GM12801 (cell line): ENCODE results near the gene ROPN1B.

Experiments used
- TF ChIP-seq, protein P1 (sequence below): IDR thresholded peaks from one replicate; pipeline ENCODE4 v1.5.1; 2011; ENCODE audit warnings: control low read depth; ENCODE audit not compliant: insufficient read length; ENCODE audit errors: extremely low read depth

The ROPN1B gene

DNA sequence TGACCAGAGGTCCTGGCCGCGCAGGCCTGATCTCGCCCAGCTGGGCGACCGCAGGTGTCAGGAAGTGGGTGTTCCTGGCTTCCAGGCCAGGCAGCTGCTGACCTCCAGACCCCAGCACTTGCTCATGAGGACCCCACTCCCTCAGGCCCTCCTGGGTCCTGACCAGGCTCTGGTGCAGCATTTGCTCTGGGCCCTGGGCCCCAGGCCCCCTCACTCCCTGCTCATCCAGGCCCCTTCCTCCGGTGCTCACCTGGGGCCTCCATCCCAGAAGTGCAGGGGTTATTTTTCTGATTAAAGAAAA is 7.7 kb upstream of the ROPN1B start:
- TF ChIP-seq, protein P1, sequence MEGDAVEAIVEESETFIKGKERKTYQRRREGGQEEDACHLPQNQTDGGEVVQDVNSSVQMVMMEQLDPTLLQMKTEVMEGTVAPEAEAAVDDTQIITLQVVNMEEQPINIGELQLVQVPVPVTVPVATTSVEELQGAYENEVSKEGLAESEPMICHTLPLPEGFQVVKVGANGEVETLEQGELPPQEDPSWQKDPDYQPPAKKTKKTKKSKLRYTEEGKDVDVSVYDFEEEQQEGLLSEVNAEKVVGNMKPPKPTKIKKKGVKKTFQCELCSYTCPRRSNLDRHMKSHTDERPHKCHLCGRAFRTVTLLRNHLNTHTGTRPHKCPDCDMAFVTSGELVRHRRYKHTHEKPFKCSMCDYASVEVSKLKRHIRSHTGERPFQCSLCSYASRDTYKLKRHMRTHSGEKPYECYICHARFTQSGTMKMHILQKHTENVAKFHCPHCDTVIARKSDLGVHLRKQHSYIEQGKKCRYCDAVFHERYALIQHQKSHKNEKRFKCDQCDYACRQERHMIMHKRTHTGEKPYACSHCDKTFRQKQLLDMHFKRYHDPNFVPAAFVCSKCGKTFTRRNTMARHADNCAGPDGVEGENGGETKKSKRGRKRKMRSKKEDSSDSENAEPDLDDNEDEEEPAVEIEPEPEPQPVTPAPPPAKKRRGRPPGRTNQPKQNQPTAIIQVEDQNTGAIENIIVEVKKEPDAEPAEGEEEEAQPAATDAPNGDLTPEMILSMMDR, result no peak

DNA sequence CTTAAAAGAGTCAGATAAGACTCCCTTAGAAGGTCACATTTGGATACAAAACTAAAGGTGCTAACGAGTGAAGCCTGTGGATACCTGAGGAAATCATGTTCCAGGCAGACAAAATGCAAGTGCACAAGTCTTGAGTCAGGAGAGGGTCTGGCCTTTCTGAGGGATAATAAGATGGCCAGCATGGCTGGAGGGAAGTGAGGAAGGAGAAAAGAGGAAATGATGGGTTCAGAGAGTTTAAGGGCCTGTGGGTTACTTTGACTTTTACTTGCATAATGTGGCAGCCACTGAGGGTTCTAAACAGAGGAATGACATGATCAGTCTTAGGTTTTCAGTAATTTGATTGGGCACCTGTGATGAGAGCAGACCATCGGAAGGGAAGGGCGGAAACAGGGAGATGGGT is 3.5 kb upstream of the ROPN1B start:
- TF ChIP-seq, protein P1, result no peak

DNA sequence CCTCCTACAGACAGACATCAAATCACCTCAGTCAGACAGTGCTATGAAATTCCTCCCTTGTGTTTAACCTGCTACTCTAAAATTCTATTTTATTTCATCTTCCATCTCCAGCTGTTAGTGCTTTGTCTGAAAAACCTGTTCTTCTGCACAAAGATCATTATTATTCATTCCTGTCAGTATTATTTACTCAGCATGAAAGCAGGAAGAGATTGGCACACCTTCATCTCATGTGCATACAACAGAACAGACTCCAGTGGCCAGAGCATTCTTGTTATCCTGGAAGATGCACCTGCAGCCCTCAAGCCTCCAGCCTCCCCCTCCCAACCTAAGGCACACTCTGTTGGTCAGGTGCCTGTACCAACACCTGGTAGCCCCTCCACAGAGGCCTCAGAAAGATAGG is 1.8 kb upstream of the ROPN1B start:
- TF ChIP-seq, protein P1, result no peak

DNA sequence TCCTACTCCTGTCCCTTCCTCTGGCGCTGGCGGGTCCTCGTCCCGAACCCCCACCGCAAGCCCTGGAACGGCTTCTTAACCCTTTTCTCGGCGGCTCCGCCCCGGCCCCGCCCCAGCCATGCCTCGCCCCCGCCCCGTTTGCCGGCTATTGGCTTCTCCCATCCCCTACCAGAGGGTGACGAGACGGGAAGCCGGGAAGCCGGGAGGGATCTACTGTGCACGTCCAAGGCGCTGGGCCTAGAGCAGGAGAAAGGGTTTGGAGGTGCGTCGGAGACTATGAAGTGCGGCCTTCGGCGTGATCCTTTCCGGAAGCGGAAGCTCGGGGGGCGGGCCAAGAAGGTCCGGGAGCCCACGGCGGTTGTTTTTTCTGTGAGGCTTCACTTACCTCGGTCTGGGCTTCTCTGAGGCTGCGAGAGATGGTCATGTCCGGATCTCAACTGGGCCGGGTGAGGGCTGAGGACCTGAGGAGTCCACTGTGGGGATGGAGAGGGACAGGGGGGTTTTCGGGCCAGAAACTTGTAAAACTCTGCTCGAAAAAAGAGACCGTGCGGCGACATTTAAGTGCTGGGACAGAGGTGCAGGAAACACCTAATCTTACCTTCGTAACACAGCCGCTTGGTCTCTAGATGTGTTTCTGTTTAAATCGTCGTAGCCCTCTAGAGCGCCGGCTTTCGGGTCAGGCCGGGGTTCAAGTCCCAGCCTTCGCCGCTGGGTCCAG is 21.4 kb downstream of the ROPN1B start:
- TF ChIP-seq, protein P1, result no peak

DNA sequence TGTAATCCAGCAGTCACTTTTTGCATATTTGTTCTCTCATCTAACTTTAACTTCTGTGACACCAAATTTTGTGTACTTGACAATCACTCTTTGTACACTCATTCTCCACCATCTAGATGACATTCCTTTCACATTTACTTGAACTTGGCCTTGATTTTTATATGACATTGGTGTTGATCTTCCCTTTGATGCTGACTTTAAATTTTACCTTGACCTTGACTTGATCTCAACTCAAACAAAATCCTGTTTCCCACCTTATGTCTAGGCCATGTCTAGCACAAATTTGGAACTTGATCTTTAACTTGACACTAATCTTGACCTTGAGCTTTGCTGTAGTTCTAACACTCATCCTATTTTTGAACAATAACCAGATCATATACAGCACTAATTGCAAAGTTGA is 33.2 kb downstream of the ROPN1B start:
- TF ChIP-seq, protein P1, result no peak

DNA sequence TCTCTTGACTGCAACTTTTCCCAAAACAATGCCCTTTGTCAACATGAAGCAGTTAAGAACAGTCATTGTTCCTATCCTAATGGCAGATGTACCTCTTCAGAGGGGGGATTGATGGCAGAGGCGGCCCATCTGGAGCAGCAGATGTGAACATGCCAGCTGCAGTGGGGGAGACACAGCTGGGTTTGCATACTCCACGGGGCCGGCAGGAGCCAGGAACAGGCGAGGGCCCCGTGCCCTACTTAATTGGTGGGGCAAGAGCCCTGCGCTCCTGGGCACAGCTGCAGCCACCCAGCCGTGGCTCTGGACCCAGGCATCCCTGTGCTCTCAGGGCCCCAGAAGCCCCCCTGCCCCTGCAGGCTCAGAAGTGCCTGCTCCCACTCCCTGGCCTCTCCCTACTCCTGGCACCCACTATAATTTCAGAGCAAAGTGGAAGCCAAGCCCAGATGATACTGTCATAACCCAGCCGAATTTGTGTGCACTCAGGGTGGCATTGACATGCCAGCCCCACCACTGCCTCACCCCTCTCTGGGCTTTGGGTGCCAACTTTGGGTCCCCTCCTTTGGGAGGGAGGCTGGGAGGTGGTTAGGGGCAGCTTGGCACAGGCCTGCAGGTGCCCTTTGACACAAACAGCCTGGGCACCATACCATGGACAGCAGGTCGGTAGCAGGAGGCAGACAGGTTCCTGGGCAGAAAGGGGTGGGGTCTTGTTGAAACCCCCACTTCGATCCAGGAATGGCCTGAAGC is 34.6 kb downstream of the ROPN1B start:
- TF ChIP-seq, protein P1, result no peak

DNA sequence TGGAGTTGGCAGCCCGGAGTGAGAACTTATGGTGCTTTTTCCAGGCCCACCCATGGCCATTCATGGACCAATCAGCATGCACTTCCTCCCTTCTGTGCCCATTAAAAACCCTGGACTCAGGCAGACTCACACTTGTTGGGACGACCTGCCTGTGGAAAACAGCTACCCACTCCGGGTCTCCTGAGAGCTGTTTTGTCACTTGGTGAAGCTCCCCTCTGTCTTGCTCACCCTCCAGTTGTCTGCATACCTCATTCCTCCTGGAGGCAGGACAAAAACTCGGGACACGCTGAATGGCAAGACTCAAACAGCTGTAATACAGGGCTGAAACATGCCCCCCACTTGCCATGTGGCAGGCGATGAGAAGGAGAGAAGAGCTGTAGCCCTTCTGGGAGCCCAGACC is 35.2 kb downstream of the ROPN1B start:
- TF ChIP-seq, protein P1, result no peak
